Measurements from ENCODE around the gene ADAMTS2. TPM values are rescaled to one million over a fixed set of nuclear protein-coding genes. Genes with fewer than 3 reads are reported as not detected.

Gene ADAMTS2
- total RNA-seq, 1 donor from 2014 or later: 93.2 TPM

DNA sequence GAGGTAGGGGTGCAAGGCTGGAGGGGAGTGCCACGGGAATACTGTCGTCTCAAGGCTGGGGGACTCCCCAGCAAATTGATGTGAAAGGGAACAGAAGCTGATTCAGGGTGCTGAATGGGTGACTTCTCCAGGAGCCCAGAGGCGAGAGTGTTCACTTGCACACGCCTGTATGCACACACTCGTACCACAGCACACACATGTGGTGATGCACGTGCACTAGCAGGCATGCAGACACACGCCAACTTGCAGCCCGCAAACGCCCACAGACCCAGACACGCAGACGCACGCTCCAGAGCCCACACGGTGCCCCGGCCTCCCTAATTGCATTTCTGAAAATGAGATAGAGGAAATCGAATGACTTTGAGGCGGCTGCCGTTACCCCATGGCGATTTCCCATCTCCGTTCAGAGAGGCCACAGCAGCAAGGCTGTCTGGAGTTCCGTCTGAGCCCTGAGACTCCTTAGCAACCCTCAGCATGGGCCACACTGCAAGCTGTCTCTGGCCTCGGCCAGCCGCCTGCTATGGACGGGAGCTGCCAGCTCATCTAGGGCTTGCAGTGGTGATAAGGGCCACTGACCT, 9.1 kb upstream of the ADAMTS2 start:
- peaks cover 6% of the 10 kb centered on the region for H3K9me3 Mint-ChIP-seq (ENCODE audit: low read depth)
- no peak overlapping the region for H3K4me3 Mint-ChIP-seq (ENCODE audit: unreplicated experiment)
- no peak overlapping the region for H3K27ac Mint-ChIP-seq (ENCODE audit: unreplicated experiment)
- H3K4me1 Mint-ChIP-seq (ENCODE audit: low read depth): peaks cover 3% of the 10 kb centered on the region
- DNase-seq (ENCODE audit: low spot score): no peak
- TF ChIP-seq, protein P1, sequence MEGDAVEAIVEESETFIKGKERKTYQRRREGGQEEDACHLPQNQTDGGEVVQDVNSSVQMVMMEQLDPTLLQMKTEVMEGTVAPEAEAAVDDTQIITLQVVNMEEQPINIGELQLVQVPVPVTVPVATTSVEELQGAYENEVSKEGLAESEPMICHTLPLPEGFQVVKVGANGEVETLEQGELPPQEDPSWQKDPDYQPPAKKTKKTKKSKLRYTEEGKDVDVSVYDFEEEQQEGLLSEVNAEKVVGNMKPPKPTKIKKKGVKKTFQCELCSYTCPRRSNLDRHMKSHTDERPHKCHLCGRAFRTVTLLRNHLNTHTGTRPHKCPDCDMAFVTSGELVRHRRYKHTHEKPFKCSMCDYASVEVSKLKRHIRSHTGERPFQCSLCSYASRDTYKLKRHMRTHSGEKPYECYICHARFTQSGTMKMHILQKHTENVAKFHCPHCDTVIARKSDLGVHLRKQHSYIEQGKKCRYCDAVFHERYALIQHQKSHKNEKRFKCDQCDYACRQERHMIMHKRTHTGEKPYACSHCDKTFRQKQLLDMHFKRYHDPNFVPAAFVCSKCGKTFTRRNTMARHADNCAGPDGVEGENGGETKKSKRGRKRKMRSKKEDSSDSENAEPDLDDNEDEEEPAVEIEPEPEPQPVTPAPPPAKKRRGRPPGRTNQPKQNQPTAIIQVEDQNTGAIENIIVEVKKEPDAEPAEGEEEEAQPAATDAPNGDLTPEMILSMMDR (IDR thresholded peaks at IDR 0.05): no peak
- no peaks in the 10 kb centered on the region for H3K36me3 Mint-ChIP-seq (ENCODE audit: low read depth)
- peaks cover 9% of the 10 kb centered on the region for H3K27me3 Mint-ChIP-seq (ENCODE audit: low read depth)

DNA sequence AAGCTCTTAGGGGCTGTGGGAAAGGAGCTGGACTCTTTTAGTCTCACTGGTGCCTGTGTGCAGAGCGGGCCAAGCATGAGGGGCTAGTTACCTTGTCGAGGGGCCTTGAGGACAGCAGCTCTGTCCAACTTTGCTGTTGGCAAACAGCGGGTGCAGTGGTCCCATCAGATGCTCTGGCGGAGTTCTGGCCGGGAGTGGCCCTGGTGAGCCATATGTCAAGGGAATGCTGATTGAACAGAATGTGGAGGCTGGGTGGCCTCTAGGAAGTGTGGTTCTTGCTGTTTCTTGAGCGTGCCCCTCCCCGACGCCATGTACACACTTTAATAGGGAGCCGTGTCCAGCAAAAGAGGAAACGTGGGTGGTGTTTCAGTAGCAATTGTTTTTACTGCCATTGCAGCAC, 3.6 kb upstream of the ADAMTS2 start:
- Mint-ChIP-seq H3K4me3 (ENCODE audit: unreplicated experiment) (no peak overlapping the region), H3K9me3 (ENCODE audit: low read depth) (no peaks in the 10 kb centered on the region), H3K4me1 (ENCODE audit: low read depth) (peaks cover 6% of the 10 kb centered on the region), H3K36me3 (ENCODE audit: low read depth) (no peaks in the 10 kb centered on the region), H3K27me3 (ENCODE audit: low read depth) (peaks cover 22% of the 10 kb centered on the region), H3K27ac (ENCODE audit: unreplicated experiment) (no peak overlapping the region)
- TF ChIP-seq, protein P1 (IDR thresholded peaks at IDR 0.05): no peak
- peak; percentile 54 for DNase-seq (ENCODE audit: low spot score)

DNA sequence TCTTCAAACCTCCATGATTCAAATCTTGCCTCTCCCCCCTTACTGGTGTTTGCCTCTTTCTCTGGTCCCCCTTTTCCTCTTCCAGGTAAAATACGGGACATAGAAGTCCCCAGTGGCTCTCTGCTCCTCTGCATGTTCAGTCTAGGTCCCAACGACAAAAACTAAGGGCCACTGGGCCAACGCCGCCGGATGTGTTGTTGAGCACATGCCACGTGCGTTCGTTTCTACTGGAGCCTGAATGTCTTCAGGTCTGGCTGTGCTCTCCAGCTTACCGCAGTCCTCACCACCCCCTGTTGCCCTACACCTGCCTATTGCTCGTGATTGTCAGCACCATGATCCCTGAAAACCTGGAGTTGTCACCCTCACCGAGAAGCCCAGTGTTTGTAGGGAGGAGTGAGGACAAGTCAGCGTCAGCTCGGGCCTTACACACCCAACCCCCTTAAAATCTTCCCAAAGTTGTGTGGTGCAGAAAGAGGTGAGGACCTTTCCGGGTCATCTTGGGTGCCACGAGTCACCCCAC, 2.8 kb upstream of the ADAMTS2 start:
- TF ChIP-seq, protein P1 (IDR thresholded peaks at IDR 0.05): no peak
- peaks cover 11% of the 10 kb centered on the region for H3K4me1 Mint-ChIP-seq (ENCODE audit: low read depth)
- H3K9me3 Mint-ChIP-seq (ENCODE audit: low read depth): no peaks in the 10 kb centered on the region
- DNase-seq (ENCODE audit: low spot score): peak; percentile 59
- peaks cover 26% of the 10 kb centered on the region for H3K27me3 Mint-ChIP-seq (ENCODE audit: low read depth)
- H3K27ac Mint-ChIP-seq (ENCODE audit: unreplicated experiment): no peak overlapping the region
- no peaks in the 10 kb centered on the region for H3K36me3 Mint-ChIP-seq (ENCODE audit: low read depth)
- no peak overlapping the region for H3K4me3 Mint-ChIP-seq (ENCODE audit: unreplicated experiment)

DNA sequence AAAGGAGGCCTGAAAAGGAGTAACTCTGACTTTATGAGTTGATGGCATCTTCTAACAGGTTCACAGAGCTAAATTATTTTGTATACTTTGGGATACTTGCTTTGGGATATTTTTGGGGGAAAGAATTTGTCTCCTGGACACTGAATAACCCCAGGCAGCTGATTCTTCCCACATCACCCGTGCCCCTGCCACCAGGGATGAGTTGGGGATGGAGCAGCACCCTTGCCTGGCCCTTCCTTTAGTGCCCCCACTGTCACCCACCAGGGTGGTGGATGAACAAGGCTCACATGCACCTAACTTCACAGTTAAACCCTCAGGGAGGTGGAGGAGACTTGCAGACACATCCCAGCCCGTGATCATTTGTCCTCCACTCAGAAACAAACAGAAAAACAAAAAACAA, 2.3 kb upstream of the ADAMTS2 start:
- no peak overlapping the region for H3K27ac Mint-ChIP-seq (ENCODE audit: unreplicated experiment)
- H3K36me3 Mint-ChIP-seq (ENCODE audit: low read depth): no peaks in the 10 kb centered on the region
- DNase-seq (ENCODE audit: low spot score): peak; percentile 29
- TF ChIP-seq, protein P1 (IDR thresholded peaks at IDR 0.05): no peak
- H3K9me3 Mint-ChIP-seq (ENCODE audit: low read depth): no peaks in the 10 kb centered on the region
- no peak overlapping the region for H3K4me3 Mint-ChIP-seq (ENCODE audit: unreplicated experiment)
- peaks cover 16% of the 10 kb centered on the region for H3K4me1 Mint-ChIP-seq (ENCODE audit: low read depth)
- H3K27me3 Mint-ChIP-seq (ENCODE audit: low read depth): peaks cover 31% of the 10 kb centered on the region

DNA sequence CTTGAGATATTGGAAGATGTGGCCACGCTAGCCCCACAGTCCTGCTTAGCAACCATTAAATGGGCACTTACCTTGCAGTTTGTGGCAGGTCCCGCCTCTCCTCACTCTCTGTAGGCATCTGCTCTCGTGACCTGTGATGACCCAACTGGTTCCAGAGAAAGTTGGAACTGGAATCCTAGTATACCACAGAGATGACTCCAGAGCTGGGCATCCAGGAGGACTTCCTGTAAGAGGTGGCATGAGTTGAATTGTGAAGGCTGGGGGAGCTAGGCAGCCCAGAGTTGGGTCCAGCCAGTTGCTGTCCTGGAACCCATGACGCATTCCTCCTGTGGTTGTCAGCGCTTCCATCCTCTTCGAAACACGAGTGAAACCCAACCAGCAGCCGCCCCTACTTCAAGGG, 1.6 kb upstream of the ADAMTS2 start:
- no peak overlapping the region for H3K27ac Mint-ChIP-seq (ENCODE audit: unreplicated experiment)
- H3K4me3 Mint-ChIP-seq (ENCODE audit: unreplicated experiment): no peak overlapping the region
- DNase-seq (ENCODE audit: low spot score): peak; percentile 39
- H3K4me1 Mint-ChIP-seq (ENCODE audit: low read depth): peaks cover 23% of the 10 kb centered on the region
- H3K36me3 Mint-ChIP-seq (ENCODE audit: low read depth): no peaks in the 10 kb centered on the region
- no peaks in the 10 kb centered on the region for H3K9me3 Mint-ChIP-seq (ENCODE audit: low read depth)
- peaks cover 38% of the 10 kb centered on the region for H3K27me3 Mint-ChIP-seq (ENCODE audit: low read depth)
- TF ChIP-seq, protein P1 (IDR thresholded peaks at IDR 0.05): no peak
